Neural cell (in vitro differentiated cells): ENCODE data around the gene MARK3. TPM values are rescaled to one million over a fixed set of nuclear protein-coding genes. Genes with fewer than 3 reads are reported as not detected.

Source experiments
- H2AFZ ChIP-seq: fragments of 200-600, 300-800 bp; sonication (generic), shearing (Covaris generic); 2 replicates; pipeline ENCODE4 v1.6.0; 2014; ENCODE audit warnings: low read depth, mild to moderate bottlenecking, antibody characterized with exemption, low read length, moderate library complexity
- H3F3A ChIP-seq: fragments of 200-600 bp; shearing (Covaris generic); 2 replicates; pipeline ENCODE4 v1.6.1; 2016; ENCODE audit warnings: mild to moderate bottlenecking, moderate library complexity, mixed read lengths, antibody characterized with exemption, low read length; ENCODE audit not compliant: insufficient read depth, poor library complexity, severe bottlenecking
- H3K27ac ChIP-seq: fragments of 200-600, 300-800 bp; sonication (generic), shearing (Covaris generic); 2 replicates; pipeline ENCODE4 v1.5.1; 2014; ENCODE audit warnings: mild to moderate bottlenecking, low read length, moderate library complexity
- H3K27me3 ChIP-seq: fragments of 300-800, 200-600 bp; sonication (generic), shearing (Covaris generic); 2 replicates; pipeline ENCODE4 v1.6.0; 2014; ENCODE audit warnings: mild to moderate bottlenecking, low read depth, low read length, moderate library complexity; ENCODE audit not compliant: insufficient read depth
- H3K36me3 ChIP-seq: fragments of 300-800, 200-600 bp; sonication (generic), shearing (Covaris generic); 2 replicates; pipeline ENCODE4 v1.5.1; 2014; ENCODE audit warnings: mild to moderate bottlenecking, antibody characterized with exemption, low read length, moderate library complexity; ENCODE audit not compliant: insufficient read depth
- H3K4me2 ChIP-seq: fragments of 300-800, 200-600 bp; sonication (generic), shearing (Covaris generic); 2 replicates; pipeline ENCODE4 v1.6.0; 2014; ENCODE audit warnings: mild to moderate bottlenecking, low read length
- H3K4me3 ChIP-seq: fragments of 300-800, 200-600 bp; sonication (generic), shearing (Covaris generic); 2 replicates; pipeline ENCODE4 v1.5.1; 2014; ENCODE audit warnings: mild to moderate bottlenecking, low read length, moderate library complexity
- H3K79me2 ChIP-seq: fragments of 200-600 bp; shearing (Covaris generic); replicated peaks from 2 replicates; pipeline ENCODE4 v1.6.0; 2014; ENCODE audit warnings: mild to moderate bottlenecking, low read length, moderate library complexity; ENCODE audit not compliant: insufficient read depth
- H3K9ac ChIP-seq: fragments of 300-800, 200-600 bp; sonication (generic), shearing (Covaris generic); 2 replicates; pipeline ENCODE4 v1.6.1; 2016; ENCODE audit warnings: mild to moderate bottlenecking, low read length, mixed read lengths
- H3K9me2 ChIP-seq: fragments of 200-600 bp; shearing (Covaris generic); 2 replicates; pipeline ENCODE4 v1.6.1; 2016; ENCODE audit warnings: mild to moderate bottlenecking, low read length, mixed read lengths; ENCODE audit not compliant: insufficient read depth
- H3K9me3 ChIP-seq: fragments of 200-600, 300-800 bp; sonication (generic), shearing (Covaris generic); 2 replicates; pipeline ENCODE4 v1.6.1; 2016; ENCODE audit warnings: mild to moderate bottlenecking, mixed run types, low read length, moderate library complexity, mixed read lengths
- H4K20me1 ChIP-seq: fragments of 200-600 bp; shearing (Covaris generic); 2 replicates; pipeline ENCODE4 v1.6.1; 2016; ENCODE audit warnings: mild to moderate bottlenecking, mixed run types; ENCODE audit not compliant: insufficient read depth
- CTCF ChIP-seq: fragments of 450-650 bp; IDR thresholded peaks from 2 replicates; pipeline ENCODE4 v1.5.1; 2014; ENCODE audit warnings: antibody characterized with exemption, mild to moderate bottlenecking, moderate library complexity; ENCODE audit not compliant: poor library complexity, severe bottlenecking
- EP300 ChIP-seq: fragments of 450-650 bp; conservative IDR thresholded peaks from 2 replicates; pipeline ENCODE4 v1.6.1; 2014; ENCODE audit warnings: antibody characterized with exemption, mild to moderate bottlenecking, moderate library complexity; ENCODE audit not compliant: poor library complexity, severe bottlenecking
- EZH2 ChIP-seq: fragments of 200-600, 300-800 bp; shearing (Covaris generic), sonication (generic); IDR thresholded peaks from 2 replicates; pipeline ENCODE4 v1.6.1; 2014; ENCODE audit warnings: antibody characterized with exemption, low read length, borderline replicate concordance, mild to moderate bottlenecking; ENCODE audit not compliant: insufficient read depth, poor library complexity, severe bottlenecking
- MXI1 ChIP-seq: fragments of 450-650 bp; conservative IDR thresholded peaks from 2 replicates; pipeline ENCODE4 v1.6.1; 2014; ENCODE audit warnings: antibody characterized with exemption, mild to moderate bottlenecking; ENCODE audit not compliant: poor library complexity, severe bottlenecking
- POLR2AphosphoS5 ChIP-seq: IDR thresholded peaks from 2 replicates; pipeline ENCODE4 v1.6.1; 2012
- RAD21 ChIP-seq: fragments of 450-650 bp; conservative IDR thresholded peaks from 2 replicates; pipeline ENCODE4 v1.6.1; 2014; ENCODE audit warnings: antibody characterized with exemption, mild to moderate bottlenecking, moderate library complexity
- SMC3 ChIP-seq: fragments of 450-650 bp; conservative IDR thresholded peaks from 2 replicates; pipeline ENCODE4 v1.6.1; 2014; ENCODE audit warnings: antibody characterized with exemption, mild to moderate bottlenecking, moderate library complexity; ENCODE audit not compliant: poor library complexity
- TAF1 ChIP-seq: IDR thresholded peaks from 2 replicates; pipeline ENCODE4 v1.6.1; 2012; ENCODE audit warnings: low read depth
- polyA plus RNA-seq: library from polyadenylated mRNA; depleted of rRNA; stranded (reverse); fragments of >200 nt; gene quantifications from 2 replicates; pipeline ENCODE4 v1.2.3, GENCODE V29; 2014
- TF ChIP-seq, protein P1 (sequence below): IDR thresholded peaks from 2 replicates; pipeline ENCODE4 v1.6.1; 2012; ENCODE audit warnings: borderline replicate concordance

The MARK3 gene
- polyA plus RNA-seq, 1 donor from 2014 or later: 158 TPM

DNA sequence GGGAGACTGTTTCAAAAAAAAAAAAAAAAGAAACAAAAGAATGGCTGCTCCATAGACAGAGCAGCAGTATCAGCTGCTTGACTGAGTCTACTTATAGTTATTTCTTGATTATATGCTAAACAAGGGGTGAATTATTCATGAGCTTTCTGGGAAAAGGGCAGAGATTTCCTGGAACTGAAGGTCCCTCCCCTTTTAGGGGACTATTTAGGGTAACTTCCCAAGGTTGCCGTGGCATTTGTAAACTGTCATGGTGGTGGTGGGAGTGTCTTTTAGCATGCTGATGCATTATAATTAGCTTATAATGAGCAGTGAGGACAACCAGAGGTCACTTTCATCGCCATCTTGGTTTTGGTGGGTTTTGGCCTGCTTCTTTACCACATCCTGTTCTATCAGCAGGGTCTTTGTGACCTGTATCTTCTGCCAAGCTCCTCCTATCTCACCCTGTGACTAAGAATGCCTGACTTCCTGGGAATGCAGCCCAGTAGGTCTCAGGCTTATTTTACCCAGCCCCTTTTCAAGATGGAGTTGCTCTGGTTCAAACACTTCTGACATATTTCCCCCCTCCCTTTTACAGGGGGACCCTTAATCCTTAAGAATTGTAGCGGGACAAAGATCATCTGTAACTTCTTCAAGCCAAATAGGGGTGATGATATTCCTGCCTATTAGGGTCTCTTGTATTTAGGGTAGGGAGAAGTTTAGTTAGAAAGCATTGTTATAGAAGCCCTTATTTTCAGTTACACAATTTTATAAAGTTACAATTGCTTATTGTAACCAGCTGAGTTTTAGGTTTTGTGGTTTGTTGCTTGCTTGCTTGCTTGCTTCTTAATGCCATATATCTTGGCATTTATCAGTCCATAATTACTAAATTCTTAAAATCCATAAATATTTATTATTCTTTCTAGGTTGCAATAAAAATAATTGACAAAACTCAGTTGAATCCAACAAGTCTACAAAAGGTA lies 42.5 kb downstream of the MARK3 start:
- no peak overlapping the region for H3K4me2 ChIP-seq
- H3K9me3 ChIP-seq: no peaks in the 10 kb centered on the region
- no peak overlapping the region for H3K4me3 ChIP-seq
- H2AFZ ChIP-seq: no peak overlapping the region
- no peak for TF ChIP-seq EP300
- TF ChIP-seq, protein P1, sequence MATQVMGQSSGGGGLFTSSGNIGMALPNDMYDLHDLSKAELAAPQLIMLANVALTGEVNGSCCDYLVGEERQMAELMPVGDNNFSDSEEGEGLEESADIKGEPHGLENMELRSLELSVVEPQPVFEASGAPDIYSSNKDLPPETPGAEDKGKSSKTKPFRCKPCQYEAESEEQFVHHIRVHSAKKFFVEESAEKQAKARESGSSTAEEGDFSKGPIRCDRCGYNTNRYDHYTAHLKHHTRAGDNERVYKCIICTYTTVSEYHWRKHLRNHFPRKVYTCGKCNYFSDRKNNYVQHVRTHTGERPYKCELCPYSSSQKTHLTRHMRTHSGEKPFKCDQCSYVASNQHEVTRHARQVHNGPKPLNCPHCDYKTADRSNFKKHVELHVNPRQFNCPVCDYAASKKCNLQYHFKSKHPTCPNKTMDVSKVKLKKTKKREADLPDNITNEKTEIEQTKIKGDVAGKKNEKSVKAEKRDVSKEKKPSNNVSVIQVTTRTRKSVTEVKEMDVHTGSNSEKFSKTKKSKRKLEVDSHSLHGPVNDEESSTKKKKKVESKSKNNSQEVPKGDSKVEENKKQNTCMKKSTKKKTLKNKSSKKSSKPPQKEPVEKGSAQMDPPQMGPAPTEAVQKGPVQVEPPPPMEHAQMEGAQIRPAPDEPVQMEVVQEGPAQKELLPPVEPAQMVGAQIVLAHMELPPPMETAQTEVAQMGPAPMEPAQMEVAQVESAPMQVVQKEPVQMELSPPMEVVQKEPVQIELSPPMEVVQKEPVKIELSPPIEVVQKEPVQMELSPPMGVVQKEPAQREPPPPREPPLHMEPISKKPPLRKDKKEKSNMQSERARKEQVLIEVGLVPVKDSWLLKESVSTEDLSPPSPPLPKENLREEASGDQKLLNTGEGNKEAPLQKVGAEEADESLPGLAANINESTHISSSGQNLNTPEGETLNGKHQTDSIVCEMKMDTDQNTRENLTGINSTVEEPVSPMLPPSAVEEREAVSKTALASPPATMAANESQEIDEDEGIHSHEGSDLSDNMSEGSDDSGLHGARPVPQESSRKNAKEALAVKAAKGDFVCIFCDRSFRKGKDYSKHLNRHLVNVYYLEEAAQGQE: no peak
- TF ChIP-seq POLR2AphosphoS5: no peak
- no peak for TF ChIP-seq SMC3
- TF ChIP-seq EZH2: no peak
- no peak for TF ChIP-seq MXI1
- TF ChIP-seq CTCF: no peak
- no peak for TF ChIP-seq TAF1
- no peak for TF ChIP-seq RAD21
- H3K79me2 ChIP-seq: no peaks in the 10 kb centered on the region
- no peaks in the 10 kb centered on the region for H3K27me3 ChIP-seq
- no peak overlapping the region for H3K27ac ChIP-seq
- H3K9me2 ChIP-seq: no peaks in the 10 kb centered on the region
- no peak overlapping the region for H3K9ac ChIP-seq
- no peaks in the 10 kb centered on the region for H4K20me1 ChIP-seq
- no peaks in the 10 kb centered on the region for H3K36me3 ChIP-seq
- no peaks in the 10 kb centered on the region for H3F3A ChIP-seq

- H2AFZ ChIP-seq: no peak overlapping the region
- H3K4me3 ChIP-seq: no peak overlapping the region
- no peaks in the 10 kb centered on the region for H3F3A ChIP-seq
- no peaks in the 10 kb centered on the region for H3K36me3 ChIP-seq
- H3K9ac ChIP-seq: no peak overlapping the region
- no peak for TF ChIP-seq TAF1
- no peak for TF ChIP-seq SMC3
- no peaks in the 10 kb centered on the region for H3K27me3 ChIP-seq
- H3K79me2 ChIP-seq: peaks cover 2% of the 10 kb centered on the region
- H3K27ac ChIP-seq: no peak overlapping the region
- no peaks in the 10 kb centered on the region for H3K9me3 ChIP-seq
- H3K9me2 ChIP-seq: no peaks in the 10 kb centered on the region
- H3K4me2 ChIP-seq: no peak overlapping the region
- H4K20me1 ChIP-seq: no peaks in the 10 kb centered on the region
Measured at GRCh38 chr14:103428723-103429556, 43.7 kb downstream of the MARK3 start.
